Measurements from ENCODE around the gene CAND2. TPM values are rescaled to one million over a fixed set of nuclear protein-coding genes. Genes with fewer than 3 reads are reported as not detected.

Gene CAND2
- total RNA-seq, 4 donors from 2014 or later: 11.5 to 29.9 (median 19.4) TPM

GRCh38 chr3:12816521-12817342 lies 20.3 kb downstream of the CAND2 start:
- Histone ChIP-seq H3K4me3 (no peak overlapping the region), H3K4me1 (no peaks in the 10 kb centered on the region), H3K27me3 (no peaks in the 10 kb centered on the region), H3K36me3 (peaks cover 0 to 89% of the 10 kb centered on the region in 2 donors), H3K9me3 (no peaks in the 10 kb centered on the region), H3K27ac (no peak overlapping the region)
- TF ChIP-seq POLR2A (IDR thresholded peaks at IDR 0.05): no peak
- no peak for TF ChIP-seq POLR2AphosphoS5 (IDR thresholded peaks at IDR 0.05)
- TF ChIP-seq, protein P1, sequence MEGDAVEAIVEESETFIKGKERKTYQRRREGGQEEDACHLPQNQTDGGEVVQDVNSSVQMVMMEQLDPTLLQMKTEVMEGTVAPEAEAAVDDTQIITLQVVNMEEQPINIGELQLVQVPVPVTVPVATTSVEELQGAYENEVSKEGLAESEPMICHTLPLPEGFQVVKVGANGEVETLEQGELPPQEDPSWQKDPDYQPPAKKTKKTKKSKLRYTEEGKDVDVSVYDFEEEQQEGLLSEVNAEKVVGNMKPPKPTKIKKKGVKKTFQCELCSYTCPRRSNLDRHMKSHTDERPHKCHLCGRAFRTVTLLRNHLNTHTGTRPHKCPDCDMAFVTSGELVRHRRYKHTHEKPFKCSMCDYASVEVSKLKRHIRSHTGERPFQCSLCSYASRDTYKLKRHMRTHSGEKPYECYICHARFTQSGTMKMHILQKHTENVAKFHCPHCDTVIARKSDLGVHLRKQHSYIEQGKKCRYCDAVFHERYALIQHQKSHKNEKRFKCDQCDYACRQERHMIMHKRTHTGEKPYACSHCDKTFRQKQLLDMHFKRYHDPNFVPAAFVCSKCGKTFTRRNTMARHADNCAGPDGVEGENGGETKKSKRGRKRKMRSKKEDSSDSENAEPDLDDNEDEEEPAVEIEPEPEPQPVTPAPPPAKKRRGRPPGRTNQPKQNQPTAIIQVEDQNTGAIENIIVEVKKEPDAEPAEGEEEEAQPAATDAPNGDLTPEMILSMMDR (IDR thresholded peaks at IDR 0.05): no peak
- no peak for TF ChIP-seq EP300 (IDR thresholded peaks at IDR 0.05)
- no CpG with 5 or more reads among the region's 34 CpGs for WGBS, 2 donors (ENCODE audit: low coverage in 1 of 2)
- ATAC-seq: no peak

- Histone ChIP-seq H3K9me3 (no peaks in the 10 kb centered on the region), H3K36me3 (peaks cover 0 to 93% of the 10 kb centered on the region in 2 donors), H3K27ac (no peak overlapping the region), H3K4me3 (no peak overlapping the region), H3K4me1 (no peaks in the 10 kb centered on the region), H3K27me3 (no peaks in the 10 kb centered on the region)
- no CpG with 5 or more reads among the region's 16 CpGs for WGBS, 2 donors (ENCODE audit: low coverage in 1 of 2)
- no peak for TF ChIP-seq POLR2A (IDR thresholded peaks at IDR 0.05)
- TF ChIP-seq, protein P1 (IDR thresholded peaks at IDR 0.05): no peak
- no peak for TF ChIP-seq EP300 (IDR thresholded peaks at IDR 0.05)
- no peak for TF ChIP-seq POLR2AphosphoS5 (IDR thresholded peaks at IDR 0.05)
- ATAC-seq: no peak
Measured at GRCh38 chr3:12817343-12817710, 20.8 kb downstream of the CAND2 start.

DNA sequence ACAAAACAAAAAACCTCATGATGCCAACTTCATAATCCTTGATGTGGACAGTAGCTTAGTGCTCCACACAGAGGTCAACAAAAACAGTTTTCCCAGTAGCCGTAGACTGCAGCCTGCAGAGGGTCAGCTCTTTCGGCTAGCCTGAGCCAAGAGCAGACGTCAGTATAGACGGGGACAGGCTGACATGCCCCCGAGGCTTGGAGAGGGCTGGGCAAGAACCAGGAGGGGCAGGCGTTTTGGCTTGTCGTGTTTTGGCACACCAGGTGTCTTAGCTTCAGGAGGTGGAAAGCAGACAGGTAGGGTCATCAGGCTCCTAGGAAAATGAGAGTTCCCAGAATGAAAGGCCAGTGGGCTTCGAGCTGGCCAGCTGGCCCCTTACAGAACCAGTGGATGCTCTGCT lies 21.8 kb downstream of the CAND2 start:
- H3K27me3 ChIP-seq: no peaks in the 10 kb centered on the region
- TF ChIP-seq EP300 (IDR thresholded peaks at IDR 0.05) (no peak), POLR2AphosphoS5 (IDR thresholded peaks at IDR 0.05) (no peak), POLR2A (IDR thresholded peaks at IDR 0.05) (no peak)
- TF ChIP-seq, protein P1 (IDR thresholded peaks at IDR 0.05): no peak
- no peaks in the 10 kb centered on the region for H3K4me1 ChIP-seq
- 72 to 85% methylated on average over 4 to 8 of the region's 8 CpGs for WGBS, 2 donors (ENCODE audit: low coverage in 1 of 2)
- no peak overlapping the region for H3K4me3 ChIP-seq
- H3K27ac ChIP-seq: no peak overlapping the region
- peaks cover 0 to 91% of the 10 kb centered on the region in 2 donors for H3K36me3 ChIP-seq
- no peak for ATAC-seq
- H3K9me3 ChIP-seq: no peaks in the 10 kb centered on the region

DNA sequence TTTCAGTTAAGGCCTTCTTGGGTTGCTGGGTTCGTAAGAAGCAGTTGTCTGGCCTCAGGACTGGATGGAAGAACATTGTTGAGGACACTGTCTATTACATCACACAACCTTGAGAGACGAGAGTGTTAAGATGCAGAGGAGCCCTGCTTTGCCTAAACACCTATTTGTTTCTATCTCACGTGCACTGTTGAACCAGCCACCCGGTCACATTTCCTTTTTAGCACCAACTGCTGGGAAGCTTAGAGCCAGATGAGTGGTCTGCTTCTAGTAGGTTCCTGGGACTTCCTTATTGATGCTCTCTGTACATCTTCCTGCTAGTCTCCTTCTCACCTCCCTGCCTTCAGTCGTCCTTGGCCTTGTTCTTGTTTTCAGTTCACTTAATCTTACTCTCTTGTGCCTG lies 22.3 kb downstream of the CAND2 start:
- WGBS, 2 donors (ENCODE audit: low coverage in 1 of 2): 46 to 69% methylated on average over 3 to 4 of the region's 5 CpGs
- no peaks in the 10 kb centered on the region for H3K9me3 ChIP-seq
- H3K36me3 ChIP-seq: peaks cover 0 to 86% of the 10 kb centered on the region in 2 donors
- H3K4me1 ChIP-seq: no peaks in the 10 kb centered on the region
- no peaks in the 10 kb centered on the region for H3K27me3 ChIP-seq
- ATAC-seq: no peak
- H3K27ac ChIP-seq: no peak overlapping the region
- TF ChIP-seq, protein P1 (IDR thresholded peaks at IDR 0.05): no peak
- TF ChIP-seq POLR2A (IDR thresholded peaks at IDR 0.05) (no peak), EP300 (IDR thresholded peaks at IDR 0.05) (no peak), POLR2AphosphoS5 (IDR thresholded peaks at IDR 0.05) (no peak)
- H3K4me3 ChIP-seq: no peak overlapping the region

All from gastroesophageal sphincter (tissue), 4 donors.